ENCODE results near the gene NOX5.

GRCh38 chr15:69070396-69070795 lies 55.9 kb downstream of the NOX5 start:
- TF ChIP-seq RAD21 (IDR thresholded peaks at IDR 0.05; ENCODE audit: low read depth), result no peak
- TF ChIP-seq TCF7L2 (IDR thresholded peaks at IDR 0.05; ENCODE audit: borderline replicate concordance, extremely low read depth, insufficient read depth, insufficient read length), result no peak
- no peak for TF ChIP-seq CTCF (IDR thresholded peaks at IDR 0.05 in 2 of 3, conservative IDR thresholded peaks at IDR 0.05 in 1 of 3; ENCODE audit: borderline replicate concordance in 1 of 3, insufficient read depth in 1 of 3, low read depth in 2 of 3, low read length in 2 of 3)
- no peak for TF ChIP-seq ATF3 (IDR thresholded peaks at IDR 0.05)
- no peak for TF ChIP-seq POLR2AphosphoS5 (IDR thresholded peaks at IDR 0.05; ENCODE audit: low read depth, low read length)
- no peak for TF ChIP-seq FOSL1 (IDR thresholded peaks at IDR 0.05; ENCODE audit: low read depth)
- TF ChIP-seq ZNF274 (IDR thresholded peaks at IDR 0.05; ENCODE audit: low read depth, low read length), result no peak
- TF ChIP-seq POLR2A (IDR thresholded peaks at IDR 0.05; ENCODE audit: borderline replicate concordance, extremely low read depth, insufficient read depth, insufficient read length), result no peak
- no peak for TF ChIP-seq REST (IDR thresholded peaks at IDR 0.05; ENCODE audit: low read depth)
- TF ChIP-seq YY1 (IDR thresholded peaks at IDR 0.05; ENCODE audit: extremely low read depth, insufficient replicate concordance, low read depth, low read length), result no peak
- no peak for TF ChIP-seq SIN3A (IDR thresholded peaks at IDR 0.05; ENCODE audit: low read depth)
- no peak for TF ChIP-seq EZH2phosphoT487 (IDR thresholded peaks at IDR 0.05; ENCODE audit: borderline replicate concordance)
- no peak for TF ChIP-seq MAX (IDR thresholded peaks at IDR 0.05)
- TF ChIP-seq CEBPB (IDR thresholded peaks at IDR 0.05; ENCODE audit: low read depth), result no peak
